HG02943 (cell line): Measurements from ENCODE around the gene PCDH18.
"Not testable (repeated sequence)": the region's sequence is repeated elsewhere in the genome, so short reads cannot be mapped to it uniquely, and the experiment has no call there.

Source experiments
- ATAC-seq: cut with Tn5 transposase; IDR thresholded peaks from one replicate; pipeline ENCODE4 v1.9.1; 2021; ENCODE audit warnings: mild to moderate bottlenecking, low read depth, moderate library complexity; ENCODE audit not compliant: unreplicated experiment

Gene PCDH18

DNA sequence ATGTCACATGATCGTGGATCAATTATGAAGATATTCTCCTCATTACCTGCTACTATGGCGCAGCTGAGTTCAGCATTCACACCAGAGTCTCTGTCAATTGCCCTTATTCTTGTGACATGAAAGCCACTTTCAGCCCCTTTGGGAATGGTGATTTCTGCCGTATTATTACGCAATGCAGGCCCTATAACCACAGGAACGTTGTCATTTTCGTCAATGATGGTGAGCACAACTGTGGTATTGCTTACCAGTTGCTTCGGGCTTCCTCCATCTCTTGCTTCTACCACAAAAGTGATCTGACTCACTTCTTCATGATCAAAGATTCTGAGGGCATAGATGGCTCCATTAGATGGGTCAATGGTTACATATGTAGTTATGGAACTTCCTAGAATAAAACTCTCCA, 2.1 kb downstream of the PCDH18 start:
- no peak for ATAC-seq

DNA sequence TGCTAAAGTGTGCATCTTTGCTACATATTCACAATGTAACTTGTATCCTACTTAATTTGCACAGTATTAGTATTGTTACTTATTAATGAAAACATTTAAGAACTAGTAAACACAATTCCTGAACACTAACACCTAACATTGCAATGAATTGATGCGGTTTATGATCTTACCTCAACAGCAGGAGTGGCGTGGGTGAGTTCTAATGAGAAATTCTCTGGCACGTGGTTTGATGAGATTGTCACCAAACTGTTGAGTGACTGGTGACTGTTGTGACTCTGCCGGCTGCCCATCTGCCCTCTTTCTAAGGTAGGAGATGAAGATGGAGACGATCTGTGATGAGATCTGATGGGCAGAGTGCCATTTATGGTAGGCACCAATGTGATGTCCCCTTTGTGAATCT, 2.9 kb downstream of the PCDH18 start:
- ATAC-seq, result no peak

DNA sequence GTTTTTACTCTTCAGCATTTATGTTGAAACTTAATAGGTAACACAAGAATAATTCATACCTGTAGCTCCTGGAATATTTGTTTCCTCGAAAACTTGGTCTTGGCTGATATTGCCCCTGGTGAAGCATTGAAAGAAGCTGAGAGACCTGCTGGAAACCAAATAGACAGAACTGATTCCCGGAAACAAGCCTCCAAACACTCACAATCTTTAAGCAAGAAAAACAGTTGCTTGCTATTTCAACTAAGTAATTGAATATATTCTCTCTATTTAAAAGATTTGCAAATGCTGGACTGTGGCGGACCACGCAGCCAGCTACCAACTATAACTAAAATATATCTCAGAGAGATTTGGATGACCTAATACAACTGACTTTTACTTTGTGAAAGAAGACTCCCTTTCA, 3.6 kb downstream of the PCDH18 start:
- no peak for ATAC-seq

DNA sequence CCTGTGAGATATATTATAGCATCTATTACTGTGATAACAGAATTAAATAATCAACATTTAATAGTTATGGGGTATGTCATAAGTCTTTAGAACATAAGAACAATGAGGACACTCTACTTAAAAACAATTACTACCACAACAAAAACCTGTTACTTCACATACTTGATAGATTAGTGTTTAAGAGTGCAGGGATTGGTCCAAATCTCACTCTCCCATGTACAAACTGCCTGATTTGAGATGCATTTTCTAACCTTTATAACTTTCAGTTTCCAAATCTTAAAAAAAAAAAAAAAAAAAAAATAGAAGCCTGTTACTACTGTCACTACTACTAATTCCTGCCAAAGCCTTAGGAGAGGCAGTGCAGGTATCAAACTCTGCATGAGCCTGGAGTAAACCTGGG, 5.6 kb downstream of the PCDH18 start:
- ATAC-seq, result no peak

DNA sequence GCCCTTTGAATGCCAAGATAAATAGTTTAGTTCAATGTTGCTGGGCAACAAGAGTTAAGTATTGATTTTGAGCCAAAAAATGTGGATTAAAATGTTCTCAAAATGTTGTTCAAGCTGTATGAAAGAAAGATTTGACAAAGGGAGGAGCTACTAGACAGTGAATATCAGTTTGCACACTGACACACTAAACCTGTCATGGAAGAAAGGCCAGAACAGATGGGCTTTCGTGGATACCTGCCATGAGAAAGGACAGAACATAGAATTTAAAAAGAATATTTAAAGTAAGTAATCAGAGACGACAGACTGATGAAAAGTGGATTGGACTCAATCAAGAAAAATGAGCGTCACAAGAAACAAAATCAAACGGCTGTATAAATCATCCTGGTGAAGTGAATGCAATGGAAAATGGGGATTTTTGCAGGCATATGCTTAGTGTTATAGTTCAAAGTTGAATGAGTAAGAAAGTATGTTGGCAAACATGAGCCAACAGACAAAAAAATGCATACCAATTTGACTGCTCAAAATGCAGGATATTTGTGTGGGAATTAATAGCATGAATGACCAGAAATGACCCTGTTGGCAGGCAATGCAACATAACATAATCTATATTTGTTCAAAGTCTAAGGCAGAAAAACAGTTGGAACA, 7.4 kb downstream of the PCDH18 start:
- ATAC-seq, result no peak

DNA sequence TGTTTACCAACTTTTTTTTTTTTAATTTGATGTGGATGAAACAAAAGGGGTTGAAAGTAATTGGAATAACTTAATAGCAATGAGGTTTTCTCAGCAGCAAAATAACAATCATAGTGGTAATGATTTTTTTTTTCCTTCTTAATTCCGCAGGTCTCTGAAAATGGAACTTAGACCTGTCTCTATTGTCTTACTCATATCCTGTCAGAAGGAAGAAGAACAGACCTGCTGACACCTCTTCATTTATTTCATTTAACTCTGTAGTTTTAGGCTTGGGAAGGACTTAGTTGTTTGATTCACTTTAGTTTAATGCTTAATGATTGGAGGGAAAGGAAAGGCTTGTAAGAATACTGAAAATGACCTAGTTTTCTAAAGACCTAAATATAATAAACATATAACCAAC, 9.0 kb downstream of the PCDH18 start:
- no peak for ATAC-seq

DNA sequence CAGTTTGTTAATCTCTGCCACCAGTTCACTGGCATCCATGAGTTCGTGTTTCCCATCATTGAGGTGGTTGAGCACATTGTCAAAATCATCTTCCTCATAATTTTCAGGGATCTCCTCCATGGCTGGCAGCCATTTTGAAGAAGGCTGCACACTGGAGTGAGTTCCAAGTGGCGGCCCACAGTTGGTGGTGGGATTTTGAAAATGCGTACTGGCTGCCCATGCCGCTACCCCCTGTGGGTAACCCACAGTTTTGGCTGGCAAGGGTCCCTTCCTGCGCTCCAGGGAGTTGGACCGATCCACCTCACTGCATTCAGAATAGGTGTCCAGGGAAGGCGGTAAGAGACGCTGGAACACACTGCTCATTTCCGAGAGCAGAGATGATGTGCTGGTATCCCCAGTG, 11.2 kb downstream of the PCDH18 start:
- ATAC-seq, result no peak

DNA sequence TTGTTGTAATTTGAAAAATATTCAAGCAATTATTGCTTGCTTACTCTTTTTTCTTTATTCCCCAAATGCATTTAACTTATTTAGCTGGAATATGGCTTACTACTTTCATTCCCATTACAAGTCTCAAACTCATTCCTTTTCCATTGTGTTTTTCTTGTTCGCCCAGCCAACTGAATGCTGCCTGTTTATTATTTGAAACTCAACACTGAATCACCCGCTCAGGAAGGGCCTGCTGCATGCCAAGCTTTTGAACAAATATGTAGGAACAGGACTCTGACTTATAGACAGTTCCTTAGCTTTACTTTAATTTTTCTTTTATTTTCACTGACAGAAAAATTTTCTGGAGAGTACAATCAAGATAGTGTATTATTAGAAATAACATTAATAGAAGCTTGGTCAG, 12.9 kb downstream of the PCDH18 start:
- ATAC-seq, result no peak

DNA sequence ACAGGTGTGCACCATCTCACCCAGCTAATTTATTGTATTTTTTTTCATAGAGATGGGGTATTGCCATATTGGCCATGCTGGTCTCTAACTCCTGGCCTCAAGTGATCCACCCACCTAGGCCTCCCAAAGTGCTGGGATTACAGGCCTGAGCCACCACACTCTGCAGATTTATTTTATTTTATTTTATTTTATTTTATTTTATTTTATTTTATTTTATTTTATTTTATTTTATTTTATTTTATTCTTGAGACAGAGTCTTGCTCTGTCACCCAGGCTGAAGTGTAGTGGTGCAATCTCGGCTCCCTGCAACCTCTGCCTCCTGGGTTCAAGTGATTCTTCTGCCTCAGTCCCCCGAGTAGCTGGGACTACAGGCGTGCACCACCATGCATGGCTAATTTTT, 15.0 kb downstream of the PCDH18 start:
- ATAC-seq, result not testable (repeated sequence)

DNA sequence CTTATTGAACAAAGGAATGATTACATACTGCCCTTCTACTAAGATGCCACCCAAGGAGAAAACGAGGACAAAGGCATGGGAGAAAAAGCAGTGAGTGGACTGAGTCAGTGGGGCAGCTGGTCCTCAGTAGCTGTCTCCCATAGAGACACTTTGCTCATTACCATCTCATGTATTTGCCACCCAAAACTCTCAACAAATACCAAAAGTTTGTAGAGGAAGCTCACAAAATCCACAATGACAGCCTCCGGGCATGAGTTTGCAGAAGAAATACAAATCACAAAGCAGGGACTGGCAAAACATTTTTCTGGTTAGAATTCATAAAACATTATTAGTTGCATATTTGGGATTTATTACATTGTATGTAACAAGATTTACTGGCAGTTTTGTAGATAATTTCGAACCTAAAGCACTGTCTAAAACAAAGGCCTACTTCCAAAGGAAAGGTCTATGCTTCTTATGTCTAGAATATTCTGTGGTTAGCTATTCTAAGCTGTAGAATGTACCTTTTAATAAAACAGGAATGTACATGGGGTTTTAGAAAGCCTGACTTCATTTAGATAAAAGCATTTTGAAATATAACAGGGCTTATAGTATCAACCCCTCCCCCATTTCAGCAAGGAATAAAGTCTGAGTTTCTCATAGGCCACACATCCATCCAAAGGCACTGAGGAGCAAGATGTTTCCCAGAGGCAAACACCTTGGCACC, 17.7 kb downstream of the PCDH18 start:
- no peak for ATAC-seq

DNA sequence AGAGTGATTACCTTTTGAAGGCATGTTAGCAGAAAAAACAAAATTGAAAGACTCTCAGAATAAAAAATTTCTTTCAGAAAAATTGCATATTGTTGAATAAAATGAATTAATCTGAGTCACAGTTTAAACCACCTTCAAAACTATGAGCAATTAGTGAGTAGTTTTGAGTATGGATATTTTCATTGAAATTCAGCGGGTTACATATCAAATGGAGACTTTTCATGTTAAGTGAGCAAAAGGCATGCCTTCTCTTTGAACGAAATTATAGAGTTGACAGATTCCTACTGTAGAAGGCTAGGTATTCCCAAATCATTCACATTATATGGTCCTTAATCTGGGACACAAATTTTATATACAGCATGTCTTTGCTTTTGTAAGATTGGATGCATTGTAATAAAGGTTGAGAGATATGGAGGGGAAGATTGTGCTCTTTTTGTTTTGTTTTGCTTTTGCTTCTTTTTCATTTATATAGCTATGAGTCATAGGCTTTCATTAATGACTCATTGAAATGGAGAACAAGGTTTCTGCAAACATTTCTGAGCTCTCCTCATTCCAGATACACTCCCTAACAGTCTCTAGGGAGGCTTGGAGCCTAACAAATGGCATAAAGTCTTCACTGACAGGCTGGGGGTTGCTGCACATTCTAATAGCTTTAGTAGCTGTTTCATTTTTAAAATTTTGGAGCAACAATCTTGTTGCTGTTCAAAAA, 21.6 kb downstream of the PCDH18 start:
- ATAC-seq, result no peak

DNA sequence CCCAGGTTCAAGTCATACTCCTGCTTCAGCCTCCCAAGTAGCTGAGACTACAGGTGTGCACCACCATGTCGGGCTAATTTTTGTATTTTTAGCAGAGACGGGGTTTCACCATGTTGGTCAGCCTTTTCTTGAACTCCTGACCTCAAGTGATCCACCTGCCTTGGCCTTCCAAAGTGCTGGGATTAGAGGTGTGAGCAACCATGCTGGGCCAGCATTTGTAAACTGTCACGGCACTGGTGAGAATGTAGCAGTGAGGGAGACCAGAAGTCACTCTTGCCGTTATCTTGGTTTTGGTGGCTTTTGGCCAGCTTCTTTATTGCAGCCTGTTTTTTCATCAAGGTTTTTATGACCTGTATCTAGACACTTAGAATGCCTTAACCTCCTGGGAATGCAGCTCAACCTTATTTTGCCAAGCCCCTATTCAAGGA, 22.4 kb downstream of the PCDH18 start:
- no peak for ATAC-seq

DNA sequence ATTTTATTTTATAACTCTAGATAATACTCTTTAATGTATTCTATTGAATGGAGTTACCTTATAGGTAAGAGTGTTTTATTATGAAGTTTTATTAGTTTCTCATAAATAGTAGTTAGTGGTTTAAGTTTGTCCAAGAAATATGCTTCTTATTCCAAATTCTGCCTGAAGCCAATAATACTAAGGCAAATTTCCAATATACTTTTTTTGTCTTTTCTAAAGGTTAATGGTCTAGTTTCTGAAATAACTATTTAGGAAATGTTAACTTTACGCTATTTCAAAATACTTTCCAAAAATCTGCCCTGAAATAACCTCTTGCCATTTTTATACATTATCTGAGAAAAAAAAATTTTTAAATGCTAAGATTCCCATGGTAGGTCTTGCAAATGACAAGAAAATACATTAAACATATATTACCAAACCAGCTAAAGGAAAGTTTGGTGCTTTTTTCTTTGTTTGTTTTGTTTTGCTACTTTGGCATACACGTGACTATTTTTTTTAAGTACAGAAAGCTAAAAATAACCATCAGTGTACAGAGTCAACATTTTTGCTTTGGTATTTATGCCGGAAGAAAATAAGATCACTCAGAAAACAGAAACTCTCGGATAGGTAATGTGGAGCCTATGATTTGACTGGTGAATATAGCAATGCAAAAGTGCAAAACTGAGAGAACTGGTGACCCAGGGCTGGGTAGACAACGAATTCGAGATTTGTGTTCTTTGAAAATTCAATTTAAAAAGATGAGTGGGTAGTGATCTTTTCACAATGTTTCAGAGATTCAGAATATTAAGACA, 29.8 kb downstream of the PCDH18 start:
- no peak for ATAC-seq

DNA sequence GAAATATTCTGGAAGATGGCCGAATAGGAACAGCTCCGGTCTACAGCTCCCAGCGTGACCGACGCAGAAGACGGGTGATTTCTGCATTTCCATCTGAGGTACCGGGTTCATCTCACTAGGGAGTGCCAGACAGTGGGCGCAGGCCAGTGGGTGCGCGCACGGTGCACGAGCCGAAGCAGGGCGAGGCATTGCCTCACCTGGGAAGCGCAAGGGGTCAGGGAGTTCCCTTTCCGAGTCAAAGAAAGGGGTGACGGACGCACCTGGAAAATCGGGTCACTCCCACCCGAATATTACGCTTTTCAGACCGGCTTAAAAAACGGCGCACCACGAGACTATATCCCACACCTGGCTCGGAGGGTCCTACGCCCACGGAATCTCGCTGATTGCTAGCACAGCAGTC, 36.0 kb downstream of the PCDH18 start:
- not testable (repeated sequence) for ATAC-seq

DNA sequence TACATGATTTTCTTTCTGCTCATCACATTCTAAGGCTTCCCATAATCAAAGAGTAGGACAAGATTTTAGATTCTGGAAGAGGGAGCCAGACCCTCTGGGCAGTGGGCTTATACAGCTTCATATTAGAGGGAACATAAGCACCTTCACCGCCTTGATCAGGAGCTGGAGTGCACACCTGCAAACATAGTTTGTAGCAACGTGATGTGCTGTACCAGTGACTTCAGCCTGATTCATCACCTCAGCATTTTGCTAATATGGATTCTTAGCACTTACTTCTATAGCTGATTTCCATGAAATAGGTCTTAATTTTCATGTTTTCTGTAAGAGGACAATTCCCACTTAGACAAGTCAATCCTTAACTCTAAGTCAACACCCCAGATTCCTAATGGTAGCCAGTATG, 36.7 kb downstream of the PCDH18 start:
- ATAC-seq, result no peak

DNA sequence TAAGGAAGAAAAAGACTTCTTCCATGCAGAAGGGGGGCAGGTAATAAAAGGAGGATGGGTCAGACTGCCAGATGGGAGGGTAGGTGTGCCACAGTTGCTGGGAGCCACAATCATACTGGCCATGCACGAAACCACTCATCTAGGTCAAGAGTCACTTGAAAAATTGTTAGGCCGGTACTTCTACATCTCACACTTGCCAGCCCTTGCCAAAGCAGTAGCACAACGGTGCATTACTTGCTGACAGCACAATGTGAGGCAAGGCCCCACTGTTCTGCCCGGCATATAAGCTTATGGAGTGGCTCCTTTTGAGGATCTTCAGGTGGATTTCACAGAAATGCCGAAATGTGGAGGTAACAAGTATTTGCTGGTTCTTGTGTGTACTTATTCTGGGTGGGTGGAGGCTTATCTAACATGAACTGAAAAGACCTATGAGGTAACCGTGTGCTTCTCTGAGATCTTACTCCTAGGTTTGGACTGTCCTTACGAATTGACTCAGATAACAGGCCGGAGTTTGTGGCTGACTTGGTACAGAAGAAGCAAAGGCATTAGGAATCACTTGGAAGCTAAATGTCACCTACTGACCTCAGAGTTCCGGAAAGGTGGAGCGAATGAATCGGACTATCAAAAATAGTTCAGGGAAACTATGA, 48.9 kb downstream of the PCDH18 start:
- ATAC-seq, result not testable (repeated sequence)

DNA sequence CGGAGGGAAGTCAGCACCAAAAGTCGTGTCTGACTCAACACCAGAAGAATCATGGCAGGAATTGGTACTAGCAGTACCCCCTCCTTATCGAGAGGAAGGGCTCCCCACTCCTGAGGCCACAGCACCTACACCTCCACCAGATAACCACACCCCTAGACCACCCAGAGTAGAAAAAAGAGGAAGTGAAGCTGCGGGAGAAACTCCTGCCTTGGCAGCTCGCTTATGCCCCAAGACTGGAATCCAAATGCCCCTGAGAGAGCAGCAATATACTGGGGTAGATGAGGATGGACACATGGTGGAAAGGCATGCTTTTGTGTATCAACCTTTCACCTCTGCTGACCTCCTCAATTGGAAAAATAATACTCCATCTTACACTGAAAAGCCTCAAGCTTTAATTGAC, 52.6 kb downstream of the PCDH18 start:
- ATAC-seq, result not testable (repeated sequence)

DNA sequence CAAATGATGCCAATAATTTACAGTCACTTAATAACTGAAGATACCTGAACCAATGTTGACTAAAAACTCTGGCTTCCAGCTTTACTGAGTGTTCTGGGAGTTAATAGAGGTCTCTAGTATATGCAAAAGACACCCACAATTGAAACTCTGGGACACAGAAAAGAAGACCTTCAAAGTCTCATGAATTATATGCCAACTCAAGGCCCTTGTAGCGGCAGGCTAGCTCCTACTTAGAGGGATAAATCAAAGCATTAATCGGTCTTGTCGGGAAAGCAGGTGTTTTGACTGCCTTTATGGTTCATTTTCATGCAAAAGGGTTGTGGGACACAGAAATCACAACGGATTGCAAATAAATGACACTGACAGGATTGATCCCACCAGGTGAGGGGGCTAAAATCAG, 55.9 kb downstream of the PCDH18 start:
- ATAC-seq, result no peak

DNA sequence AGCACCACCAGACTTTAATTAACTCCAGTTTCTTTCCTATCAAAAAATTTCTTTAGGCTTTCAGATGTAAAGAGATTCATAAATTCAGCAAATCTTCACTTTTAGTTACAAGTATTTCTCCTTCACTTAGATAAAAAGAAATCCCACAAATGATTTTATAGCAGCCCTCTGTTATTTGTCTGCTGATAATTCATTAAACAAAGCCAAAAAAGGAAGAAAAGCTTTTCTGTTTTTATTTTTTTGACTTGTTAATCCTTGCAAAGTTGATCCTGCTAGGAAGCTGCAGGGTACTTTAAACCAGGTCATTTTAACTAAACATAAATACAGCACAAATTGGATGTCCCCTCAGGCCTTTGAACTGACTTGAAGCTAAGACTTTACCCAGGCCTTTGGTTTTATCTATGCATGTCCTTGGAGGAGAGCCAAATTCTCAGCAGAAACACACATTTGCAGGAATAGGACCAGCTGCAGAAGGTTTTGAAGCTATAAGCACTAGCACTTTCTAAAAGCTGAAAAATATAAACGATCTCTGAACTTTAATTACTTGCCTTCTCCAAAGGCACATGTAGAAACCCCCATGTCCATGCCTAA, 57.5 kb downstream of the PCDH18 start:
- no peak for ATAC-seq

DNA sequence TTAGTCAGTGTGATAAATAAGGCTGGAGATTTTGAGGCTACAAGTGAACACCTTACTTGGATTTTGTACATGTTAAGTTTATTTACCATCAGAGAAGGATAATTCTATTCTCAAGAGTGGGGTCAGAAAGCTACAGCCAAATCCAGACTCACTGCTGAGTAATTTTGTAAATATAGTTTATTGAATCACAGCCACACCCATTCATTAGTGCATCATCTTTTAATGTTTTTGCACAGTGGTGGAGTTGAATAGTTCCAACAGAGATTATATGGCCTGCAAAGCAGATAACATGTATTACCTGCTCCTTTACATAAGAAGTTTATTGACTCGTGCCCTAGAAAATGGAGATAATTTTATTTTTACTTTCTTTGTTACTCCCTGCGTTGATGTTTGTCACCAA, 60.4 kb downstream of the PCDH18 start:
- no peak for ATAC-seq
